GM12892 (cell line): ENCODE measurements around the gene NID1.

ENCODE experiments used
- POLR2A ChIP-seq: IDR thresholded peaks from 2 replicates; pipeline ENCODE4 v1.6.1; 2011; ENCODE audit warnings: low read depth, low read length, control low read depth
- TAF1 ChIP-seq: IDR thresholded peaks from 2 replicates; pipeline ENCODE4 v1.6.1; 2011; ENCODE audit warnings: low read depth, mild to moderate bottlenecking, control low read depth, low read length, borderline replicate concordance

- no peak for TF ChIP-seq POLR2A
- TF ChIP-seq TAF1, result no peak
Observed at GRCh38 chr1:235997049-235997448, 67.8 kb downstream of the NID1 start.
